GM12873 (cell line): ENCODE measurements around the gene FIZ1.

Source experiments
- TF ChIP-seq, protein P1 (sequence below): IDR thresholded peaks from 2 replicates; pipeline ENCODE4 v1.5.1; 2012; ENCODE audit warnings: low read depth, mild to moderate bottlenecking, moderate library complexity, low read length, control low read depth; ENCODE audit not compliant: insufficient read depth; ENCODE audit errors: missing control alignments

The FIZ1 gene

DNA sequence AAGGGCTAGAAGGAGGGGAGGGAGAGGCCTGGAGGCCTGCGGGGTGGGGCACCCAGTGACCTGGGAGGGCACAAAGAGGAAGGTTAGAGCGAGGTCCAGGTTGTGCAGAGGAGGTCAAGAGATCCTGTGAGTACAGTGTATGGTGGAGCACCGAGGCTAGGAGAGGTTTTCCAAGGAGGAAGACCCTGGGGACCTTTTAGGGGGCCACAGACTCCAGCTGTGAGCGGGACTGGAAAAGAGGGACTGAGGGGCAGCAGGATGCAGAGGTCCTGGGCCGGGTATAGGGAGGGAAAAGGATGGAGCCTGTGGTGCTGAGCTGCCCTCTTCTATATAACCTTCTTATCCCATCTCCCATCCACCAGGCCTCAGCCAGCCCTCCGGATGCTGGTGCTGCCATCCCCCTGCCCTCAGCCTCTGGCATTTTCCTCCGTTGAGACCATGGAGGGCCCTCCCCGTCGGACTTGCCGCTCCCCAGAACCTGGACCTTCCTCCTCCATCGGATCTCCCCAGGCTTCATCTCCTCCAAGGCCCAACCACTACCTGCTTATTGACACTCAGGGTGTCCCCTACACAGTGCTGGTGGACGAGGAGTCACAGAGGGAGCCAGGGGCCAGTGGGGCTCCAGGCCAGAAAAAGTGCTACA, 45.0 kb upstream of the FIZ1 start:
- TF ChIP-seq, protein P1, sequence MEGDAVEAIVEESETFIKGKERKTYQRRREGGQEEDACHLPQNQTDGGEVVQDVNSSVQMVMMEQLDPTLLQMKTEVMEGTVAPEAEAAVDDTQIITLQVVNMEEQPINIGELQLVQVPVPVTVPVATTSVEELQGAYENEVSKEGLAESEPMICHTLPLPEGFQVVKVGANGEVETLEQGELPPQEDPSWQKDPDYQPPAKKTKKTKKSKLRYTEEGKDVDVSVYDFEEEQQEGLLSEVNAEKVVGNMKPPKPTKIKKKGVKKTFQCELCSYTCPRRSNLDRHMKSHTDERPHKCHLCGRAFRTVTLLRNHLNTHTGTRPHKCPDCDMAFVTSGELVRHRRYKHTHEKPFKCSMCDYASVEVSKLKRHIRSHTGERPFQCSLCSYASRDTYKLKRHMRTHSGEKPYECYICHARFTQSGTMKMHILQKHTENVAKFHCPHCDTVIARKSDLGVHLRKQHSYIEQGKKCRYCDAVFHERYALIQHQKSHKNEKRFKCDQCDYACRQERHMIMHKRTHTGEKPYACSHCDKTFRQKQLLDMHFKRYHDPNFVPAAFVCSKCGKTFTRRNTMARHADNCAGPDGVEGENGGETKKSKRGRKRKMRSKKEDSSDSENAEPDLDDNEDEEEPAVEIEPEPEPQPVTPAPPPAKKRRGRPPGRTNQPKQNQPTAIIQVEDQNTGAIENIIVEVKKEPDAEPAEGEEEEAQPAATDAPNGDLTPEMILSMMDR: no peak

DNA sequence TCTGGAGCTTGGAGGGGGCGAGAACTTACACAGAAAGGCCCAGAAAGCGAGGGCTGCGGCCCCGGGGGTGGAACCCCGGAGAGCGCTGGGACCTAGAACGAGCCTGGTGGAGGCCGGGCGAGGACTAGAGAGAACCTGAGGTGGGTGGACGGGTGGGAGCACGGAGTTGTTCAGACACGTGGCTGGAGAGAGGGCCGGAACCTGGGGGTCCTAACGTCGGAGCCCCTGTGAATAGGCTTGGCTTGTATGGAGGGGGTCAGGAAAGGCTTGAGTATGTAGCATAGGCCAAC, 44.5 kb upstream of the FIZ1 start:
- TF ChIP-seq, protein P1: no peak

DNA sequence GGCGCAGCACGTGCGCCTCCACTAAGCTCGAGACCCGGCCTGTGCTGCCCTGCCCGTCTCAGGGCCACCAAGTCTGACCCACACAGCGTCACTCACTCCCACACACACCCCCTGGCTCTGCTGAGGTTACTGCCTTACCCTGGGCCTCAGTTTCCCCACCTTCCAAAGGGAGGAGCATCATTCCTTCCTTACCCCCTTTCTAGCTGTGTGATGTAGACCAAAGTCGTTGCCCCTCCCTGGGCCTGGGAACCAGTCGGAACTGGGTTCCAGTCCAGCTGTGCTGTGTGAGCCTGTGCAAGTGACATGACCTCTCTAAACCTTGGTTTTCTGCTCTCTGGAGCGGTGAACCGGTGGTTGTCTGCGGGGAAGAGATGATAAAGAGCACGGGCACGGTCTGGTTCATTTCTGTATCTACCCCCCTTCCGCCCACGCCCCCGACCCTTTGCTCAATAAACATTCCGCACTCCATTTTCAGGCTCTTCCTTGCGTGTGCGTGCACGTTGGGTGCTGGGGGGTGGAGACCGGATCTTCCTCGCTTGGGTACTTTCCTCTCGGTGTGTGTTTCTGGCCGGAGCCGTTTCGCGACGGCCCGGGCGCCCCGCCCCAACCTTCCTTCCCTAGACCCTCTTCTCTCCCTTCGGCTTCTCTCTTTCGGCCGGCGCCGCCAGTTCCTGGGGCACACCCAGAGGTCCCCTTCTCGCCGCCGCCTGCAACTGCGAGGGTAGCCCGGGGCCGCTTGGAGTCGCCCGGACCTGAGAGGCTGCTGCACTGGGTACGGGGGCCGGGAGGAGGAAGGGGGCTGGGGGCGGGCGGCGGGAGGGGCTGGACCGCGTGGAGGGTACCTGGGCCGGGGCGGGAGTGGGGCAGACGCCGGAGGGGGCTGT, 43.9 kb upstream of the FIZ1 start, which contains the start of gene ZNF581:
Gene ZNF581 (plus strand): TSS at position 647 of the 884 bp plus-strand sequence. CDS start 923 bp downstream, outside the sequence.
- TF ChIP-seq, protein P1: no peak

DNA sequence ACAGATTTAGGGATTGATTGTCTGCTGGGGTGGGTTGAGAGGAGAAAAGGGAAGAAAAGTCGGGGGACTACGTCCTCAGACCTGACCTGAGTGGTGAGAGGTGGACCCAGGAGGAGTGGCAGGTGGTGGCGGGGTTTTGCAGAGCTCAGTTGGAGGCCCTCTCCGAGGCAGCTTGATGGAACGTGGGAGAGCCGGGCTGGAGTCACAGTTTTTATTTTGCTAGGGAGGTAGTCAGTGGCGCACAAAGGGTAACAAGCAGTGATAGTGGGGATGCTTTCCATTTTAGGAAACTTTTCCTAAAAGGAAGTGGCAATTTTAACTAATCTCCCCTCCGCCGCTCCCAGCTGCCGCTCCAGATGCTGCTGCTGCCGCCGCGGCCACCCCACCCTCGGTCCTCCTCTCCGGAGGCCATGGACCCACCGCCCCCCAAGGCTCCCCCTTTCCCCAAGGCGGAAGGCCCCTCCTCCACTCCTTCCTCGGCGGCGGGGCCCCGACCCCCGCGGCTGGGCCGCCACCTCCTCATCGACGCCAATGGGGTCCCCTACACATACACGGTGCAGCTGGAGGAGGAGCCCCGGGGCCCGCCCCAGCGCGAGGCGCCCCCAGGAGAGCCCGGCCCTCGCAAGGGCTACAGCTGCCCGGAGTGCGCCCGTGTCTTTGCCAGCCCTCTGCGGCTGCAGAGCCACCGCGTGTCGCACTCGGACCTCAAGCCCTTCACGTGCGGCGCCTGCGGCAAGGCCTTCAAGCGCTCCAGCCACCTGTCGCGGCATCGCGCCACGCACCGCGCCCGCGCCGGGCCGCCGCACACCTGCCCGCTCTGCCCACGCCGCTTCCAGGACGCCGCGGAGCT, 43.1 kb upstream of the FIZ1 start:
- TF ChIP-seq, protein P1: no peak

DNA sequence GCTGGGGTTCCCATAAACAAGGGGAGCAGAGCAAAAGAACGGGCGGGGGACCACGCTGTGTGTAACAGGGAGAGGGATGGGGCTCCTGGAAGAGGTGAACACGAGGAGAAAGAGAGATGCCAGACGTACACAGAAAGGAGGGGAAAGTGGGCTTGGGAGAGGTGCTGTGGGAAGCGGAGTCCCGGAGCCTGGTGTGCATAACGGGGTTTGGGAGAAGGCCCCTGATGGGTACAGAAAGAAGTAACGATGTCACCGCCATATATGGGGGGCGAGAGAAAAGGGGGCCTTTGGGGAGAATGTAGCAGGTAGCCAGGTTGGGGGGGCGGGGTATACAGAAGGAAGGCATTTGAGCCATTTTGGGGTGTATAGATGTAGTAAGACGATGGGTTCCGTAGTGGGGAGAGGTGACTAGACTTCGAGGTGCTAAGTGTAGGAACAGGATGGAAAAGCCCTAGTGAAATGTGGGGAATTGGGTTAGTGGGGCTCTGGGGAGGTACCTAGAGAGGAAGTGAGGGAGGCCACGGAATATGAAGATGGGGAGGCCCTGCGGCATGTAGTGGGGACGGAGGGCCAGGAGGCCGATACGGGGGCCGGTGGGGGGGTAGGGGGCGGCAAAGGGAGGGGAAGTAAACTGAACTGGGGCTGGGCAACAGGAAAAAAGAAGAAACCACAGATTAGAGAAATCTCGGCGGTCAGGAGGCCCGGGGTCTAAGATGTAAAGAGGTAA, 42.3 kb upstream of the FIZ1 start:
- TF ChIP-seq, protein P1: no peak

DNA sequence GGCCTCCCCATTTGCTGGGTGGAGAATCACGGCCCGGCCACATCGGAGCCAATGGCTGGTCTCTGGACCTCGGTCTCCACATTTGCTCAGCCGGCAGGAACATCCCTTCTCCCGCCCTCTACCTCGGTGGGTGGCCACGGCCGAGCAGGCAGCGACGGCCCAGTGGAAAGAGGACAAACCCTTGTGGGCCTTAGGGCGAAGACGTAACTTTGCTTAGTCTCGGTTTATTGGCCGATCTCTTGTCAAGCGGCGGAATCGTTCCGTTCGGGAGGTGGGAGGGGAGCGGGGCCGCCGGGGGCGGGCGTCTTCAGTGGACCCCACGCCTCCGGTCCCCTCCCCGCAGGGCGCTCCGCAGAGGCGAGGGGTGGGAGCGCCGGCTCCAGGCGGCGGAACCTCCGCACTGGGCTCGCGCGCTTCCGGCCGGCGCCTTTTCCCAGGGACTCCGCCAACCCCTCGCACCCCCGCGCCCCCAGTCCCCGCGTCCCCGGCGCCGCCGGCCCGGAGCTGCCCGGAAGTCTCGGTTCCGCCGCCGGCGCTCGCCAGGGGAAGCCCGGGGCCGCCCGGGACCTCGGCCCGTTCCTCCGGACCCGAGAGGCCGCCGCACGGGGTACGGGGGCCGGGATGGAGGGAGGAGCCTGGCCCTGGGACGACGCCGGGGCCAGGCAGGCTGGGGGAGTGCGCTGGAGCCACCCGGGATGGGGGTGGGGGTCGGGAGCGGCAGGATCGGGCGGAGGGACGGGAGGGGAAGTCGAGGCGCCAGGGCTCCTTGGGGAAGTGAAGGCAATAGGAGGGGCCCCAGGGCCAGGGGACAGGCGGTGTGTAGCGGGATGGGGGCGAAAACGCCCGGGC, 41.5 kb upstream of the FIZ1 start, which contains the start of gene ZNF580:
Gene ZNF580 (plus strand): TSS at position 426 of the 849 bp plus-strand sequence. CDS start 1,507 bp downstream, outside the sequence.
- TF ChIP-seq, protein P1: no peak
